Measurements from ENCODE around the gene EMC8. TPM values are rescaled to one million over a fixed set of nuclear protein-coding genes. Genes with fewer than 3 reads are reported as not detected.

EMC8 gene
- total and polyA plus RNA-seq, 5 donors, result 13.8 to 22.0 (median 20.3) TPM

DNA sequence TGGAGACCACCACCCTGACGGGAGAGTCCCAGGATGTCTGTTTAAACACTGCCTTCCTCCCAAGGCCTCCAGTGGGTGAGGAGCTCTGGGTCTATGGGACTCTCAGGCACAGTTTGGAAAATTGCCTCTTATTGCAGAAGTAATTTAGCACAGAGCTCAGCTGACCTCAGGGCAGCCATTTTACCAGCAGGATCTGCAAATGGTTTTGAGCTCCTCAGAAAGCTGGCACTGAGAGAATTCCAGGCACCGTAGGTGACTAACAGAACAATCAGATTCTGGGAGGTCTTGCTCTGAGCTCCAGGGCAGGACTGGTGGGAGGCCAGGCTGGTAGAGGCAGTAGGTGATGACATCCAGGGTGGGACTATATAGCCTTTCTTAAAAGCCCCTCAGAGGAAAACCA, 31.1 kb downstream of the EMC8 start:
- intact Hi-C loops (cut with DNase I), result no loop called here
- 52% methylated on average over 2 of the region's 2 CpGs for WGBS
- H3K9me3 ChIP-seq (ENCODE audit: control insufficient read depth, low read length), result no peaks in the 10 kb centered on the region
- DNase-seq (no peak), ATAC-seq (no peak)
- H3K27me3 ChIP-seq (ENCODE audit: control insufficient read depth, insufficient read depth), result no peaks in the 10 kb centered on the region
- no peak overlapping the region for H3K27ac ChIP-seq (ENCODE audit: low read length)
- H3K4me3 ChIP-seq (ENCODE audit: low read length), result no peak overlapping the region
- no peaks in the 10 kb centered on the region for H3K4me1 ChIP-seq (ENCODE audit: control insufficient read depth, insufficient read depth, low read length)

DNA sequence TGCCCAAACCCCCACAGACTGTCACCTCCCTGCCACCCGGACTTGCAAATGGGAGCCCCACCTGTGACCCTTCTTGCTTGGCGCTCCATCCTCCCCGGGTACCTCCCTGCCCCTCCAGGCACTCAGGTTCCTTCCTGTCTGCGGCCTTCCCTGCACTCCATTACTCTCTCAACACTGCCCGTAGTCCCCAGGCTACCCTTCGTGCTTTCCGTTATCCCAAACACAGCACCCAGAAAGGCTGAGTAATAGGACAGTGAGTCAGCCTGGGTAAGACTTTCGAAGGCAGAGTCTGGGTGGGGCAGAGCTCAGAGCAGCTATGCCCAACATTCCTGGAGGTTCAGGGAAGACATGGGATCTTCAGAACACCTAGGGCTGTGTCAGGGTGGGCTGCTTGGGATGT, 31.8 kb downstream of the EMC8 start:
- intact Hi-C loops (cut with DNase I), result no loop called here
- Histone ChIP-seq H3K27ac (ENCODE audit: low read length) (no peak overlapping the region), H3K9me3 (ENCODE audit: control insufficient read depth, low read length) (no peaks in the 10 kb centered on the region), H3K4me1 (ENCODE audit: control insufficient read depth, insufficient read depth, low read length) (no peaks in the 10 kb centered on the region), H3K4me3 (ENCODE audit: low read length) (no peak overlapping the region), H3K27me3 (ENCODE audit: control insufficient read depth, insufficient read depth) (no peaks in the 10 kb centered on the region)
- WGBS, result 71% methylated on average over 8 of the region's 8 CpGs
- DNase-seq (no peak), ATAC-seq (peak in 1 of 2 donors; percentile 38)

DNA sequence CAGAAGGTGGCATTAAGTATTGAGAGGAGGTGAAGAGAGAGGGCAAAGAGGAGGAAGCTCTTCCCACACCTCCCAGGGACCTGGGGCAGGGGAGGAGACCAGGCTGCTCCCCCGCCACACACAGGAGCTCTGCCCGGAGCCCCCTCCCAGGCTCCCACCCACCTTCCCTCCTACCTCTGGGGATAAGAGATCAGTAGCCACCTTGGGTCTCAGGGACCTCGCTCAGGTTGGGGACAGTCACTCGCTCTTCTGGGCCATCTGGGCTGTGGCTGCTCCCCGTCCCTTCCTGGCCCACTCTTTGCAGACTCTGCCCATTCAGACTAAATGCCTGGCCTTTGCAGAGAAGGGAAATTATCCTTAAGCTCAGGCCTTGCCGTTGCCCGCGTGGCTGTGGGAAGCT, 33.6 kb downstream of the EMC8 start:
- intact Hi-C loops (cut with DNase I), result no loop called here
- ATAC-seq, result no peak
- 60% methylated on average over 8 of the region's 8 CpGs for WGBS

DNA sequence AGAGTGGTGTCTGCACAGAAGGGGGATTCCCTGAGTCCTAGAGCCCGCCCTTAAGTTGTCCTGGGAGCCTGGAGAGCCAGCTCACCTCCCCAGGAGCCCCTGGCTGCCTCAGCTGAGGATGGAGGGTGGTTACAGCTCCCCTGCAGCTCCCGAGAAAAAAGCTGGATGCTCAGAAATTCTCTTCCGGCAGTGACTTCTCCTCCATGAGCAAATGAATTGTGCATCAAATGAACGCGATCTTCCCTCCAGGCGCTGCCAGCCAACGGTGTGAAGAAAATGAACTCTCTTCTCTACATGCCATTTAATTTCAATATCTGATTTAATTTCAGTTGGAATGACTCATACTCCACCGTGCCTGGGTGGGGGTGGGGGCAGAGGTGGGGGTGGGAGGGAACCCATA, 34.1 kb downstream of the EMC8 start:
- H3K27ac ChIP-seq (ENCODE audit: low read length), result no peak overlapping the region
- intact Hi-C loops (cut with DNase I), result no loop called here
- H3K4me1 ChIP-seq (ENCODE audit: control insufficient read depth, insufficient read depth, low read length), result no peaks in the 10 kb centered on the region
- WGBS, result 55% methylated on average over 8 of the region's 8 CpGs
- ATAC-seq (no peak), DNase-seq (no peak)
- no peak overlapping the region for H3K4me3 ChIP-seq (ENCODE audit: low read length)
- H3K27me3 ChIP-seq (ENCODE audit: control insufficient read depth, insufficient read depth), result no peaks in the 10 kb centered on the region
- H3K9me3 ChIP-seq (ENCODE audit: control insufficient read depth, low read length), result no peaks in the 10 kb centered on the region

More for the DNA sequence above, 33.6 kb downstream of the EMC8 start:
- no peaks in the 10 kb centered on the region for H3K9me3 ChIP-seq (ENCODE audit: control insufficient read depth, low read length)
- H3K4me1 ChIP-seq (ENCODE audit: control insufficient read depth, insufficient read depth, low read length), result no peaks in the 10 kb centered on the region
- H3K27ac ChIP-seq (ENCODE audit: low read length), result no peak overlapping the region
- no peak overlapping the region for H3K4me3 ChIP-seq (ENCODE audit: low read length)
- H3K27me3 ChIP-seq (ENCODE audit: control insufficient read depth, insufficient read depth), result no peaks in the 10 kb centered on the region
- no peak for DNase-seq

DNA sequence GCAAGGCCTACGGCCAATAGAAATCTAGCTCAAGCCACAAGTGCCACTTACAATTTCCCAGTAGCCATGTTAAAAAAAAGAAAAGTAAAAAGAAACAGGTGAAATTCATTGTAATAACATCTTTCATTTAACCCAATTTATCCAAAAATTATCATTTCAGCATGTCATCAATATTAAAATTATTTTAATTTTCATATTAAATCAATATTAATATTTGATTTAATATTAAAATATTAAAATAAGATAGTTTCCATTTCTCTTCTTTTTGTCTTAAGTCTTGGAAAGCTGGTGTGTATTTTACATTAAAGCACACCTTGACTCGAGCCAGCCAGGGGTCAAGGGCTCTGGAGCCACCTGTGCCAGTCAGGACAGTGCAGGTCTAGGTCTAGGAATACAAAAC, 35.7 kb downstream of the EMC8 start:
- H3K27ac ChIP-seq (ENCODE audit: low read length), result no peak overlapping the region
- H3K27me3 ChIP-seq (ENCODE audit: control insufficient read depth, insufficient read depth), result no peaks in the 10 kb centered on the region
- H3K4me3 ChIP-seq (ENCODE audit: low read length), result no peak overlapping the region
- WGBS, result 87% methylated on average over 2 of the region's 2 CpGs
- intact Hi-C loops (cut with DNase I), result no loop called here
- no peaks in the 10 kb centered on the region for H3K9me3 ChIP-seq (ENCODE audit: control insufficient read depth, low read length)
- ATAC-seq (no peak), DNase-seq (no peak)
- H3K4me1 ChIP-seq (ENCODE audit: control insufficient read depth, insufficient read depth, low read length), result no peaks in the 10 kb centered on the region

DNA sequence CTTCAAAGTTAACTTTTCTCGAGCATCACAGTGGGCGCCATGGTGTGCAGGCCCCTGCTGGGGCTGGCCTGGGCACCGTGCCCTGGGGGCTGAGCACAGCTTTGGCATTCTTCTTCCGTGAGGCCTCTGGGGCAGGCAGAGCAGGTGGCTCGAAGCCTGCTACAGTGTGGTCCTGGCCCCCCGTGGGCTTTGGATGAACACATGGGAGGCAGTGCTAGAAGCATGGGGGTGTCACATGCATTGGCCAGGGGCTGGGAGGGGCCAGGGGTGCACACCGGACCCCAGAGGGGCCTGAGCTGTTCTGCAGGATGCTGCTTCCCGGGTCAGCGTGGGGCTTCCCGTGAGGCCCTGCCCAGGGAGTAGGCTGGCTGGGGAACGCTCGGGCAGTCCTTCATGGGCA, 36.4 kb downstream of the EMC8 start:
- Histone ChIP-seq H3K9me3 (ENCODE audit: control insufficient read depth, low read length) (no peaks in the 10 kb centered on the region), H3K4me3 (ENCODE audit: low read length) (no peak overlapping the region), H3K4me1 (ENCODE audit: control insufficient read depth, insufficient read depth, low read length) (no peaks in the 10 kb centered on the region), H3K27ac (ENCODE audit: low read length) (no peak overlapping the region), H3K27me3 (ENCODE audit: control insufficient read depth, insufficient read depth) (no peaks in the 10 kb centered on the region)
- 84% methylated on average over 12 of the region's 12 CpGs for WGBS
- no peak for ATAC-seq
- DNase-seq, result no peak
- intact Hi-C loops (cut with DNase I), result no loop called here

DNA sequence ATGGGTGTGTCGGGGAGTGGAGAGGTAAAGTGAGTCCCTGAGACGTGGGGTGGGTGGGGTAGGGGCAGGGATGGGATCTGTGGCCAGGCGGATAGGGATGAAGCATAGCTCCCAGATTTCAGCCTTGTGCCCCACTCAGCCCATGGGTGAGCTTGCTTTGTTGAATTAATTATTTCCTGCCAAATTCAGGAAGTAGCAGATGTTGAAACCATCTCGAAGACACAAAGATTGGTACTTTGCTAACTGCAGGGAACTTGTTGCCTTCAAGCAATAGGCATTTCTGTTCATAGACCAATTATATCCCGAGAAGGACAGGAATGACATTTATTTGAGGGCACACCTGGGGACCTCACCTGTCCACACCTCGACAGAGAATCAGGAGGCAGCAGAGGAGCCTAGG, 37.5 kb downstream of the EMC8 start:
- 70% methylated on average over 6 of the region's 6 CpGs for WGBS
- DNase-seq (no peak), ATAC-seq (no peak)

DNA sequence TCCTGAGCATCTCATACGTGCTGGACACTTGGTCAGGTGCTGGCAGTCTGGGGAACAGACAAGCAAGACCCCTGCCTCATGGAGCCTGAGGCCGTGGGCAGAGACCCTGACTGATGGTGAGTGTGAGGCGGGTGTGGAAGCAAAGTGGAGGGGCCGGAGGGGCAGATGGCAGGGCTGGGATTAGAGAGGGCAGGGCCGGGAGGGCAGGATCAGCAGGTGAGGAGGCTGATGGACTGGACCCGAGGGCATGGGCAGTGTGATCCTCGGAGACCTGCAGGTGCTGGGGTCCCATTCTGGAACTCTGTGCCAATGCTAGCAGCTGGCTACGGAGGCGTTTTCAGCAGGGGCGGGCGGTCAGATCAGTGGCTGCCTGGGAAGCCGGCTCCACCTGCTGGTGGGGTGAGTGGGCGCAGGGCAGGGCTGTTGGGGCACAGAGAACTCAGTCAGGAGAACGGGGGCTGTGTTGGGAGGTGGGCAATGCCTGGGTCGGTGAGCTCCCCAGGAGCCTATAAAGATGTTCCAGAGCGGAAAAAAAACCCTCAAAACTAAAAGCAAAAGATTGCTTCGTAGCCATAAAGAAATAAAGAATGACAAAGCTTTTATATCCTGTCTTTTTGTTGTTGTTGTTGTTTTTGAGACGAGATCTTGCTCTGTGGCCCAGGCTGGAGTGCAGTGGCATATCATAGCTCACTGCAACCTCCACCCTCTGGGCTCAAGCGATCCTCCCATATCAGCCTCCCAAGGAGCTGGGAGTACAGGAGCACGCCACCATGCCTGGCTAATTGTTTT, 39.5 kb downstream of the EMC8 start:
- 69% methylated on average over 20 of the region's 20 CpGs for WGBS

More for the DNA sequence above, 37.5 kb downstream of the EMC8 start:
- intact Hi-C loops (cut with DNase I), result no loop called here
- H3K4me3 ChIP-seq (ENCODE audit: low read length), result no peak overlapping the region
- H3K27me3 ChIP-seq (ENCODE audit: control insufficient read depth, insufficient read depth), result no peaks in the 10 kb centered on the region
- H3K9me3 ChIP-seq (ENCODE audit: control insufficient read depth, low read length), result no peaks in the 10 kb centered on the region
- H3K4me1 ChIP-seq (ENCODE audit: control insufficient read depth, insufficient read depth, low read length), result no peaks in the 10 kb centered on the region
- H3K27ac ChIP-seq (ENCODE audit: low read length), result no peak overlapping the region

DNA sequence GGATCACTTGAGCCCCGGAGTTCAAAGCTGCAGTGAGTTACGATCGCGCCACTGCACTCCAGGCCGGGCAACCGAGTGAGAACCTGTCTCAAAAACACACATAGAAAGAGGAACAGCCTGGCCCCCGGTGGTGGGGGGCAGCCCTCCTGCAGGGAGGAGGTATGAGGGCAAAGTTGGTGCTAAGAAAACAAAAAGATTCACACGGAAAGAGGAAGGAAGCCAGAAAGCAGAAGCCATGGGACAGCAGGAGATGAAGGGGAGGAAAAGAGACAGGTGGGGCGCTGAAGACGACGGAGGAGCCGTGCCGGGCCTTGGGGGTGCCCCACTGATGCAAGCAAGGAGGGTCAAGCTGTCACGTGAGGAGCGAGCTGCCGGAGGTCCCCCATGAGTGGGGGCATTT, 40.2 kb downstream of the EMC8 start:
- Histone ChIP-seq H3K27ac (ENCODE audit: low read length) (no peak overlapping the region), H3K4me3 (ENCODE audit: low read length) (no peak overlapping the region), H3K9me3 (ENCODE audit: control insufficient read depth, low read length) (no peaks in the 10 kb centered on the region), H3K27me3 (ENCODE audit: control insufficient read depth, insufficient read depth) (no peaks in the 10 kb centered on the region), H3K4me1 (ENCODE audit: control insufficient read depth, insufficient read depth, low read length) (no peaks in the 10 kb centered on the region)
- intact Hi-C loops (cut with DNase I), result no loop called here
- ATAC-seq (no peak), DNase-seq (no peak)
- WGBS, result 51% methylated on average over 16 of the region's 16 CpGs

More for the DNA sequence above, 39.5 kb downstream of the EMC8 start:
- DNase-seq, result no peak
- intact Hi-C loops (cut with DNase I), result no loop called here
- H3K4me1 ChIP-seq (ENCODE audit: control insufficient read depth, insufficient read depth, low read length), result no peaks in the 10 kb centered on the region
- no peak overlapping the region for H3K27ac ChIP-seq (ENCODE audit: low read length)
- no peaks in the 10 kb centered on the region for H3K27me3 ChIP-seq (ENCODE audit: control insufficient read depth, insufficient read depth)
- H3K4me3 ChIP-seq (ENCODE audit: low read length), result no peak overlapping the region
- peak in 1 of 2 donors; percentile 14 for ATAC-seq
- no peaks in the 10 kb centered on the region for H3K9me3 ChIP-seq (ENCODE audit: control insufficient read depth, low read length)

DNA sequence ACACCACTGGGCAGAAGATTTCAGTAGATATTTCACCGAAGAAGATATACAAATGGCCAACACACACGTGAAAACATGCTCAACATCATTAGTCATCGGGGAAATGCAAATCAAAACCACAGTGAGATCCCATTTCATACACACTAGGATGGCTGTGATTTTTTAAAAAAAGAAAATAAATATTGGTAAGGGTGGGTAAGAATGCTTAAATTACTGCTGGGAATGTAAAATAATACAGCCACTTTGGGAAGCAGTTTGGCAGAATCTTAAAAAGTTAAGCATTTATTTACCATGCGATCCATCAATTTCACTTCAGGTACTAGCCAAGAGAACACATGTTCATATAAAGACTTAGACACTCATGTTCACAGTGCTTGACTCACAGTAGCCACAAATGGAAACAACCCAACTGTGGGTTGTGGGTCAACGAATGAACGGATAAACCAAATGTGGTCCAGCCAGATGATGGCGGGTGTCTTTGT, 42.0 kb downstream of the EMC8 start:
- no peak overlapping the region for H3K27ac ChIP-seq (ENCODE audit: low read length)
- ATAC-seq (no peak), DNase-seq (no peak)
- no peaks in the 10 kb centered on the region for H3K27me3 ChIP-seq (ENCODE audit: control insufficient read depth, insufficient read depth)
- H3K4me1 ChIP-seq (ENCODE audit: control insufficient read depth, insufficient read depth, low read length), result no peaks in the 10 kb centered on the region
- intact Hi-C loops (cut with DNase I), result no loop called here
- no peak overlapping the region for H3K4me3 ChIP-seq (ENCODE audit: low read length)
- H3K9me3 ChIP-seq (ENCODE audit: control insufficient read depth, low read length), result no peaks in the 10 kb centered on the region
- 79% methylated on average over 7 of the region's 7 CpGs for WGBS

DNA sequence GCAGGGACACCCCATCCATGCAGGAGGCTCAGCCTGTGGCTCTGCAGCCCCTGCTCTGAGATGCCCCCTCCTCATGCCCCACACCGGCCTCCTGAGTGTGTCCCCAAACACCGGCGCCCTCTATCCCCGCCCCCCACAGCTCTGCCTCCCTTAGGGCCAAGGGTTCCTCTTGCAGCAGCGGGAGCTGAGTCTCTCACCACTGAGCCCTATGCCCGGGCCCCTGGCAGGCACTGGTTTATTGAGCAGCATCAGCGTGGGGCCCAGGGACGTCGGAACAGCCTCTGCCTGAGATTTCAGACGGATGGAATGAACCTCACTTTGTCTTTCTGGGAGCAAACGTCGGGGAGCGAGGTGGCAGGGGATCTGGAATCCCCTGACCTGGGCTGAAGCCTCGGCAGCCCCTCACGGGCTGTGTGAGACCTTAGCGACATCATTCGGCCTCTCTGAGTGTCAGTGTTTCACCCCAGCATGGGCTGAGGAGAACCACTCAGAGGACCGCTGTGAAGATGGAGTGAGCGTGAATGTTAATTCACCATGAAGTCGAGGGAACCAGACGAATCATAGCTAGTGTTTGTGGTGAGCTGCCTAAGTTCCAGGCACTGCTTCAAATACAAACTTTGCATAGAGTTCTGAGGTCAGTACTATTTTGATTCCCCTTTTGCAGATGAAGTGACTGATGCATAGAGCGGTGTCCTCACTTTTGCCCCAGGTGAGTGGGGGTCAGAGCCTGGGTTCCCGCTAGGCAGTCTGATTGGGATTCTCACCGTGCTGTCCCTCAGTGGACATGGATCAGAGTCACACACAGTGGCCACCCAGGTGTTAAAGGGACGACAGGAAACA, 43.2 kb downstream of the EMC8 start:
- intact Hi-C loops (cut with DNase I), result no loop called here
- Histone ChIP-seq H3K27ac (ENCODE audit: low read length) (no peak overlapping the region), H3K9me3 (ENCODE audit: control insufficient read depth, low read length) (no peaks in the 10 kb centered on the region), H3K4me3 (ENCODE audit: low read length) (no peak overlapping the region), H3K4me1 (ENCODE audit: control insufficient read depth, insufficient read depth, low read length) (no peaks in the 10 kb centered on the region), H3K27me3 (ENCODE audit: control insufficient read depth, insufficient read depth) (no peaks in the 10 kb centered on the region)
- 69% methylated on average over 25 of the region's 25 CpGs for WGBS
- ATAC-seq (no peak), DNase-seq (no peak)

Measured in right cardiac atrium (tissue), 5 donors.